ENCODE data around the gene PPP1R12C.

Gene PPP1R12C

GRCh38 chr19:55146705-55147273 is 29.4 kb upstream of the PPP1R12C start:
- in situ Hi-C loops (cut with MboI; ENCODE audit: low sequenced_read_pairs) = loop anchor here (10.0 kb wide), 2 partner anchors 268 to 488 kb away; no protein-coding TSS in a partner anchor

DNA sequence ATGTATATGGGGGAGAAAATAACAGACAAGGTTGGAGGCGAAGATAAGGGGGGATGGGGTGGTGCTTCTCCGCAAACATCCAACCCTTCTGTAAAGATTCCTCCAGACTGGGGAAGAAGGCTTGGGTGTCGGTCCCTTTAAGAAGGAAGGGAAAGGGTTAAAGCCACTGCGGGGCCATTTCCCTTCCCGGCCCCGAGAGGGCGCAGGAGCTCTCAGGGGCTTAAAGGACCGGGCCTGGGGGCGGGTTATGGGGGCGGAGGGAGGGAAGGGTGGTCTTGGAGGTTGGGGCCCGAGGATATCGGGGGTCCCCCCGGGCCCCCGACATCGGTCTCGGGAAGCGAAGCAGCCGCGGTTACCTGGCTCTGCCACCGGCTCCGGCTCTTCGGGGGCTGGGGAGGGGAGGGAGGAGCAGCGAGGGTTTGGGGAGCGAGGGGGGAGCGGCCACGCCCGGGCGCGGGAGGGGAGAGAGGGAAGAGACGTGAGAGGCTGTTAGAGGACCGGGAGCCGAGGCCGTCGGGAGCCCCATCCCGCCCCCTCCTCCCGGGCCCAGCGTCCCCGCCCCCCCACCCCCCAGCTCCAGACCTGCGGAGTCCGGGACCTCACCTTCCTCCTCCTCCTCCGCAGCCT is 28.8 kb upstream of the PPP1R12C start:
- in situ Hi-C loops (cut with MboI; ENCODE audit: low sequenced_read_pairs) = loop anchor here (10.0 kb wide), 2 partner anchors 269 to 489 kb away; no protein-coding TSS in a partner anchor

DNA sequence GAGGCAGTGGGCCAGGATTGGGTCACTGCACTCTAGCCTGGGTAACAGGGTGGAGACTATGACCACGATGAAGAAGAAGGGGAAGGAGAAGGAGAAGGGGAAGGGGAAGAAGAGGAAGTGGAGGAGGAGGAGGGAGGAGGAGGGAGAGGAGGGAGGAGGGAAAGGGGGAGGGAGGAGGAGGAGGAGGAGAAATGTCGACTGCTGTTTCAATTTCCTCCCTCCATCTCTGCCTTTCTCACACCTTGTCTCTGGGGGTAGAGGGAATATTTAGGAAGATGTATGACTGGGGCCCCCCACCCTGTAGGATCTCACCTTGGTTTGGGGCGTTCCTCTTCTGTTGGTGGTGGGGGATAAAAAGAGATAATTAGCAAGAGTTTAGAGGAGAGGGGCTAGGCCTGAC is 27.8 kb upstream of the PPP1R12C start:
- in situ Hi-C loops (cut with MboI; ENCODE audit: low sequenced_read_pairs) = loop anchor here (10.0 kb wide), 2 partner anchors 270 to 490 kb away; no protein-coding TSS in a partner anchor

- in situ Hi-C loops (cut with MboI; ENCODE audit: low sequenced_read_pairs) = loop anchor here (10.0 kb wide), 2 partner anchors 273 to 493 kb away; no protein-coding TSS in a partner anchor
These were observed 24.3 kb upstream of the PPP1R12C start for GRCh38 chr19:55141696-55142095.

- in situ Hi-C loops (cut with MboI; ENCODE audit: low sequenced_read_pairs) = loop anchor here (10.0 kb wide), 1 partner anchor 367 kb away; no protein-coding TSS in a partner anchor
These were observed 20.5 kb upstream of the PPP1R12C start for GRCh38 chr19:55137915-55138314.

DNA sequence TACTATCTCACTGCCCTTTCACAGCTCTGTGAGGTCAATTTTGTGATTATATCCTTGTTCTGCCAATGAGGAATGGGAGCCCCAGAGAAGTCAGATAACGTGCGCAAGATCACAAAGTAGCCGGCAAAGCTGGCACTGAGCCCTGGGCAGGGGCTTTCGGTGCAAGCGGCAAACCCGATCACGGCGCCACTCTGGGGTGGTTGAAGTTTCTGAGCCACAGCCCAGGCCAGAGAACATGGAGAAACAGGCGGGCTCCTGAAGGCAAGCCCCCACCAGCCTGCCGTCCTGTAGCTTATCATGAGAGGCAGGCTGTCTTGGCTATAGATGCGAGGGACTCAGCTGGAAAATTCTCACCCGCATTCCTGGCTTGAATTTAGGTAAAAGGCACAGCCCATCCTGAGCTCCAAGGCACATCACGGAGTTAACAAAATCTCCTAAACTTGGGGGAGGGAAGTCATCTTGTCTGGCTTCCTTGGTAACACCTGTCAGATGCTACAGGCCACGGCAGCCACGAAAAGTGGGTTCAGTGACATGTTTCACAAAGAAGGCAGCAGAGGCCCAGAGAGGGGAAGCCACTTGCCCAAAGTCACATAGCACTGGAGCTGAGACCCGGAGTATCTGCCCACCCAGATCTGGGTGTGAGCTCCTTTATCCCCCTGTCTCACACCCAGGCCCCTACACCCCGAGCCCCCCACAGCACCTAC is 19.1 kb upstream of the PPP1R12C start:
- in situ Hi-C loops (cut with MboI; ENCODE audit: low sequenced_read_pairs) = loop anchor here (10.0 kb wide), 1 partner anchor 368 kb away; no protein-coding TSS in a partner anchor

DNA sequence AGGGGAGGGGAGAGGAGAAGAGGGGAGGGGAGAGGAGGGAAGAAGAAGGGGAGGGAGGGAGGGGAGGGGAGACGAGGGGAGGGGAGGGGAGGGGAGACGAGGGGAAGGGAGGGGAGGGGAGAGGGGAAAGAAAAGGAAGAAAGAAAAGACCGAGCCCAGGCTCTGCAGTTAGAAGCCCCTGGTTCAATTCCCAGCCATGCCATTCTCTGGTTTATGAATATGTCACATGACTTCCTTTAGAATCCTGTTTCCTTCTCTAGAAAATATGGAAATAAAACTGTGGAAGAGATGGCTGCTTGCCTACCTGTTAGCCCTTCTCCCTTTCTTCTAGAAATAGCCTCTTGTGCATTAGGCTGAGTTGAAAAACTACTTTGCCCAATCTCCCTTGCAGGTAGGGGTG is 17.3 kb upstream of the PPP1R12C start:
- in situ Hi-C loops (cut with MboI; ENCODE audit: low sequenced_read_pairs) = loop anchor here (10.0 kb wide), 1 partner anchor 370 kb away; no protein-coding TSS in a partner anchor

DNA sequence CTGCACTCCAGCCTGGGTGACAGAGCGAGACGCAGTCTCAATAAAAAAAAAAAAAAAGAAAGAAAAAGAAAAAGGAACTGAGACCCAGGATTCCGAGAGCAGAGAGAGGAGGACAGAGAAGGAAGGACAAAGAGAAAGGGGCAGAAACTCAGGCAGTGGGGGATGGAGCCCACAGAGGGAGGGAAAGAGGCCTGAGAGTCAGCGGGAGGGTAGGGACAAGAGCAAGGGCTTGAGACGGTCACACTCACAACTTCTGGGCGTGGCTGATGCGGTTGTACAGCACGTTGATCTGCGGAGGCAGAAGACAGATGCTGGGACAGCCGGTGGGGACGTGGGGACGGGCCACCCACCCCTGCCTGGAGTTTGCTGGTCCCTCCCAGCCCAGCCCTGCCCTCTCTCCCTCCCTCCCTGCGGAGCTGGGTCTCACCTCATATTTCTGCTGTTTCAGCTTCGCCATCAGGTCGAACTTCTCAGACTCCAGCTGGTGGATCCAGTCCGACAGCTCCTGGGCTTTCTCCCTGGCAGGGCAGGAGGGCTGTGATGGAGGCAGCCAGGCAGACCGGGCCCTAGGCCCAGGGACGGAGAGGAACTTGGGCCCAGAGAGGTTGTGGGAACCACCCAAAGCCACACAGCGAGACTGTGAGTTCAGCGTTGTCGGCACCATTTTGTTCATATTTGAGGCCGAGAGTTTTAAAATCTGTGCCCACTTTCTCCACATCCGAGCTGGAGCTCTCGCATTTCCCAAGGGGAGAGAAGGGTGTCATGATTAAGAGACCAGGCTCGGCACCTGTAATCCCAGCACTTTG is 16.4 kb upstream of the PPP1R12C start:
- in situ Hi-C loops (cut with MboI; ENCODE audit: low sequenced_read_pairs) = loop anchor here (10.0 kb wide), 1 partner anchor 371 kb away; no protein-coding TSS in a partner anchor

DNA sequence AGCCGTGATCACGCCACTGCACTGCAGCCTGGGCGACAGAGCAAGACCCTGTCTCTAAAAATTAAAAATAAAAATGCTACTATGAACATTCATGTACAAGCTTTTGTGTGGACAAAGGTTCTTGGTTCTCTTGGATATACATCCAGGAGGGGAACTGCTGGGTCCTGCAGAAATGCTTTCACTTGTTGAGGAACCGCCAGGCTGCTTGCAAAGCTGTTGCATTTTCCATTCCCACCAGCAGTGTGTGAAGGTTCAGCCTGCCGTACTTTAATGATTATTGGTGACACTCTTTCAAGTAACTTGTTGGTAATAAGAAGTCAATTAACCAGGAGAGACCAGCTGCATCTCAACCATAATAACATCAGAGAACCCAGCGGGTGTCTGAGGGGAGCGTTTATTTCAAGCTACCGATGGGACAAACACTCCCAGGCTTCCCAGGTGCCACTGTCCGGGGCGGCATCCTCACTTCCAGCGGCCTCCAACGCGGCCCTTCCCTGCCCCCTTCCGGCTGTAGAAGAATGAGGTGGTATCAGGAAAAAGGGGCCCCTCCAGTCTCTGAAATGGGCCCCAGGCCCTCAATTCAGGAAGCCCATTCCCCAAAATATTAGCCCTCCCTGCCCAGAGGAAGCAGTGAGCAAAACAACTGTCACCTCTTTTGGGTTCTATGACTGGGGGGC is 15.2 kb upstream of the PPP1R12C start:
- in situ Hi-C loops (cut with MboI; ENCODE audit: low sequenced_read_pairs) = loop anchor here (10.0 kb wide), 1 partner anchor 372 kb away; no protein-coding TSS in a partner anchor

DNA sequence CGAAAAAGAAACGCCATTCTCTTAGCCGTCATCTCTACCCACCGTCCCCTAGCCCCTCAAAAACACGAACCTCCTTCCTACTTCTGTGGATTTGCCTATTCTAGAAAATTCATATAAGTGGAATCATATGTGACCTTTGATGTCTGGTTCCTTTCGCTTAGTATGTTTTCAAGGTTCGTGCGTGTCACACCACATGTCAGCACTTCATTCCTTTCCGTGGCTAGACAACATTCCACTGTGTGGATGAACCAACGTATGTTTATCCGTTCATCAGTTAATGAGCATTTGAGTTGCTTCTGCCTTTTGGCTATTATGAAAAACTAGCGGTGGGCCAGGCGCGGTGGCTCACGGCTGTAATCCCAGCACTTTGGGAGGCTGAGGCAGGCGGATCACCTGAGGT is 14.0 kb upstream of the PPP1R12C start:
- in situ Hi-C loops (cut with MboI; ENCODE audit: low sequenced_read_pairs) = loop anchor here (10.0 kb wide), 1 partner anchor 373 kb away; no protein-coding TSS in a partner anchor

DNA sequence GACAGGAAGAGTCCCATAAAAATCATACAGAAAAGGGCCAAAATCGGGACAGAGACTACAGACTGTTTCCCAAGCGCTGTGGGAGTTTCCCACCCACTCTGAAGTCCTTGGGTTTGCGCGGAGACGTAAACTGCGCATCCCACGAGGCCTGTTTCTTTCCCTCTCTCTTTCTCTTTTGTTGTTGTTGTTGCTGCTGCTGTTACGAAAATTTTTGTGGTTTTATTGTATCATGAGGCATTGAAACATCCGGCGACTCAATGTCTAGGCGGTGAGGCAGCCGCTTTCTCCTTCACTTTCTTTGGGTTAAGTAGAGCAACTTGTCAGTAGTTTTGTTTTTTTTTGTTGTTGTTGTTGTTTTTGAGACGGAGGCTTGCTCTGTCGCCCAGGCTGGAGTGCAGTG is 1.6 kb upstream of the PPP1R12C start:
- in situ Hi-C loops (cut with MboI; ENCODE audit: low sequenced_read_pairs) = no loop called here

DNA sequence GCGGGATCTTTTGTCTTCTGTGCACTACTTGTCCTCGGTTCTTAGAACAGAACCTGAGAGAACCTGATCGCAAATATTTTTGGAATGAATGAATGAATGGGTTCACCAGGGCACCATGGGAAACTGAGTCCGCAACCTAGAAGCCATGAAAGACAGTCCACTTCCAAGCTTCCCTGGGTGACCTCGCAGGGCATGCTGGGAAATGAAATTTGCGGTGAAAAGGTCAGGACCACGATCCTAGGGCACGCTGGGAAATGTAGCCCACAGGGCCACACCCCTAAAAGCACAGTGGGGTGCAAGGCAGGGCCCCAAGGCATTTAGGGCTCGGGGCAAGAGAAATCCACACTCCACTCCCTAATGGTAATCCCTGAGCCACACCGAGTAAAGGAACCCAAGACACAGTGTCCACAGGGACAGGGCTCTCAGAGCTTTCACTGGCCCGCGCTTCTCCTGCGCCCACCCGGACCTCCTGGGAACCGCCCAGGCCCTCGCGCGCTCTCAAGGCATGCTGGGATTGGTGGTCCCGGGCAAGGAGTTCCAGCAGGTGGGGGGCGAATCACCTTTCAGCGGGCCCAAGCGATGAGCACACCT is 1.1 kb upstream of the PPP1R12C start:
- in situ Hi-C loops (cut with MboI; ENCODE audit: low sequenced_read_pairs) = no loop called here

GRCh38 chr19:55117663-55118391 is 390 bp upstream of the PPP1R12C start:
- in situ Hi-C loops (cut with MboI; ENCODE audit: low sequenced_read_pairs) = no loop called here

DNA sequence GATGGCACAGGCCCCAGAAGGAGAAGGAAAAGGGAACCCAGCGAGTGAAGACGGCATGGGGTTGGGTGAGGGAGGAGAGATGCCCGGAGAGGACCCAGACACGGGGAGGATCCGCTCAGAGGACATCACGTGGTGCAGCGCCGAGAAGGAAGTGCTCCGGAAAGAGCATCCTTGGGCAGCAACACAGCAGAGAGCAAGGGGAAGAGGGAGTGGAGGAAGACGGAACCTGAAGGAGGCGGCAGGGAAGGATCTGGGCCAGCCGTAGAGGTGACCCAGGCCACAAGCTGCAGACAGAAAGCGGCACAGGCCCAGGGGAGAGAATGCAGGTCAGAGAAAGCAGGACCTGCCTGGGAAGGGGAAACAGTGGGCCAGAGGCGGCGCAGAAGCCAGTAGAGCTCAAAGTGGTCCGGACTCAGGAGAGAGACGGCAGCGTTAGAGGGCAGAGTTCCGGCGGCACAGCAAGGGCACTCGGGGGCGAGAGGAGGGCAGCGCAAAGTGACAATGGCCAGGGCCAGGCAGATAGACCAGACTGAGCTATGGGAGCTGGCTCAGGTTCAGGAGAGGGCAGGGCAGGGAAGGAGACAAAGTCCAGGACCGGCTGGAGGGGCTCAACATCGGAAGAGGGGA is 1.1 kb downstream of the PPP1R12C start:
- in situ Hi-C loops (cut with MboI; ENCODE audit: low sequenced_read_pairs) = no loop called here

GRCh38 chr19:55115446-55116065 is 1.9 kb downstream of the PPP1R12C start:
- in situ Hi-C loops (cut with MboI; ENCODE audit: low sequenced_read_pairs) = no loop called here

- in situ Hi-C loops (cut with MboI; ENCODE audit: low sequenced_read_pairs) = no loop called here
These were observed 2.8 kb downstream of the PPP1R12C start for GRCh38 chr19:55114566-55115145.

GRCh38 chr19:55113570-55114039 is 3.8 kb downstream of the PPP1R12C start:
- in situ Hi-C loops (cut with MboI; ENCODE audit: low sequenced_read_pairs) = no loop called here
